Measurements from ENCODE around the gene L2HGDH.
"Not testable (repeated sequence)": the region's sequence is repeated elsewhere in the genome, so short reads cannot be mapped to it uniquely, and the experiment has no call there.

L2HGDH gene

DNA sequence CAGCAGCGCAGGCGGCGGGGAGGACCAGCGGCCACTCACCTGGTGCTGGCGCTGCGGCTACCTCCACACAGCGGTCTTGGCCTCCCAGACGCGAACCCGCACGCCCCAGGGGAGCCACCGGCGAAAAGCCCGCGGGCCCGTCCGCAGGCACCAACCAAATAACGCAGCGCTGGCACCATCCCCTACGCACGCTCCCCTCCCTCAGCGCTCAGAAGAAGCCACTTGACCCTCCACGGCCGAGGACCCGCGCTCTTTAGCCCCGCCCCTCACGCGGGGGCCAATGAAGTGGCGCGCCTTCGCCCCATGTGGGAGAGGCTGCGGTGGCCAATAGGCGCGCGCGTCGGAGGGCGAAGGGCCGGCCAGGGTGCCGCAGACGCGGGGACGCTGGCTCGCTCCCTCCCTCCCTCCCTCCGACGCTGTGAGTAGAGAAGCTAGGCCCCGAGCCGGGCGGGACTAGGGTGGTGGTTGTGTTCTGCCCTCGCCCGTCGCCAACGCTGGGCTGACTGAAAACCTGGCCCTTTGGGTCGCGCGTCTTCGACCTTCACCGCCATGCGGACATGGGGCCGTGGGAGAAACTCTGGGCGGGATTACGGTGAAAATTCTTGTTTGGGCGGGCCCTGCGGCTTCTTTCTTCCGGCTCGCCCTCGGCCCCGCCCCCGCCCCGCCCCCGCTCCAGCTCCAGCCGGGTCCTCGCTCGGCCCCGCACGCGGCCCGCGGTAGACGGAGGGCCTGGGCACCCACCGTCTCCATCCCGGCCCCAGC, at the start of gene L2HGDH, which contains the start of gene DMAC2L:
L2HGDH (minus strand) TSS at position 258 of the 762 bp plus-strand sequence; CDS start at position 179, 79 bp downstream.
DMAC2L (plus strand) TSS at position 353 of the 762 bp plus-strand sequence. CDS start 9,164 bp downstream, outside the sequence.
- DNase-seq = peak; percentile 84 to 86

DNA sequence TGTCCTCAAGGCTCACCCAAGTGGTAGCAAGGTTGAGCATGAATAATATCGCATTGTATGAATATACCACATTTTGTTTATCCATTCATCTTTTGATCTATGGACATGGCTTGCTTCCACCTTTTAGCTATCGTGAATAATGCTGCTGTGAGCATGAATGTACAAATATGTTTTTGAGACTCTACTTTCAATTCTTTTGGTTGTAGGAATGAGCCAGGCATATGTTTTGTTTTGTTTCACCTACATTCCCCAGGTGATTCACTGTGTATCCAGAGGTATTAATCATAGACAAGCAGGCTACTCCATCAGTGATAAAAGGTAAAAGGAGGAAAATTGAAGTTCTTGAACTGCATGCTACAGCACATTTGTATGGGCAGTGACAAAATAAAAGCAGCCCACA, 48.8 kb upstream of the L2HGDH start:
- no peak for DNase-seq

- no peak for DNase-seq
These were observed 48.1 kb upstream of the L2HGDH start for GRCh38 chr14:50360093-50360492.

DNA sequence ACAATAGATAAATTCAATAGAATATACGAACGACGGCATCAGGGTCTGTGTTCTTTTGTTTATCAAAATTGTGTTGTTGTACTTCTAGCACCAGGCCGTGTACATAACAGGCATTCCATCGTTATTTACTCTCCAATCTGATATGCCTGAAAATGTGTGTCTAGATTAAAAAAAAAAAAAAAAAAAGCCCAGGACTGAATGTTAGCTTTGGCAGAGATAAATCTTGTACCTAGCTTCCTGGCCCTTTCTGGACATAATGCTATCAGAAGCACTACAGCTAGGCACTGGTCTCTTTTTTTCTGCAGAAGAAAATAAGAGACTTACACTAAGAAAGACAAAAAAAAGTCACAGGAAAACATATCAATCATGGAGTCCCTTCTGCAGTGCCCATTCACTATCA, 47.6 kb upstream of the L2HGDH start:
- no peak for DNase-seq

- DNase-seq = no peak
These were observed 45.8 kb upstream of the L2HGDH start for GRCh38 chr14:50357753-50358395.

DNA sequence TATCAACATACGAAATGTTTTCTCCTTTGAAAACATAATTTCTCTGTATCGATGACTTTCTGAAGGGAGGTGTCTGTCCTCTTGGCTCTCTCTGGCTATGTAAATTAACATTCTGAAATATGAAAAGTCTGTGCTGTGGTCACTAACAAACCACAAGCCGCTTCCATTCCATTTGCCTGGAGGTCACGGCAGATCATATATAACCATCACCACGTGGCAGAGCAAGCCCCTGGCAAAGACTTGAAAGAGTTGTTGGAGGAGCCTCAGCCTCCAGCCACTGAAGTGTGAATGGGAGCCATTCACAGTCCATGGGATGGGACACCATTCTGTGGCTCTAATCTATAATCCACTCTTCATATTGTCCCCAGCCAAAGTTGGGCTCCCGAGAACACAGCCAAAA, 45.1 kb upstream of the L2HGDH start:
- no peak for DNase-seq

DNA sequence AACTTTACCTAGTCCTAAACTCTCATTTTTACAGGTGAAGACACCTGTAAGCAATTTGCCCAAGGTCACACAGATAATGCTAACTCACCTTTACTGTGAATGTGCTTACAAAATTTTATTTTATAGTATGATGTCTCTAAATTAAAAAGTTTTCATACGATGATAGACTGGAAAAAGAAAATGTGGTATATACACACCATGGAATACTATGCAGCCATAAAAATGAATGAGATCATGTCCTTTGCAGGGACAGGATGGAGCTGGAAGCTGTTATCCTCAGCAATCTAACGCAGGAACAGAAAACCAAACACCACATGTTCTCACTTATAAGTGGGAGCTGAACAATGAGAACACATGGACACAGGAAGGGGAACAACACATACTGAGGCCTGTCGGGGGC, 44.3 kb upstream of the L2HGDH start:
- DNase-seq = not testable (repeated sequence)

DNA sequence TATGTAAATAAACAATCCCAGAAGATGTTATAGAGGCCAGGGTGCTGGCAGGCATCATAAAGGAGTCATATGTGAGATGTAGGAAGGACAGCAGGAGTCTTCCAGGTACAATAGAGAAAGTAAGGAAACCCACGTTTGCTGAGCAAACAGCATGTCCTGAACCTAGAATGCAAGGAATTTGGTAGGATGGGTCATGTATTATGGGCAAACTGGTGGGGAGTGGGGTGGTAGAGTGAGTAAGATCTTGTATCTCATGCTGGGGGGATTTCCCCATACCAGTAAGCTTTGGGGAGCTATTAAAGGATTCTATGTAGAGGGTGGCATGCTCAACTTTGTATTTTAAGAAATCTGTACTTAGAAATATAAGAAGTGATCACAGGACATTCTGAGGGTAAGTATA, 43.7 kb upstream of the L2HGDH start:
- no peak for DNase-seq

DNA sequence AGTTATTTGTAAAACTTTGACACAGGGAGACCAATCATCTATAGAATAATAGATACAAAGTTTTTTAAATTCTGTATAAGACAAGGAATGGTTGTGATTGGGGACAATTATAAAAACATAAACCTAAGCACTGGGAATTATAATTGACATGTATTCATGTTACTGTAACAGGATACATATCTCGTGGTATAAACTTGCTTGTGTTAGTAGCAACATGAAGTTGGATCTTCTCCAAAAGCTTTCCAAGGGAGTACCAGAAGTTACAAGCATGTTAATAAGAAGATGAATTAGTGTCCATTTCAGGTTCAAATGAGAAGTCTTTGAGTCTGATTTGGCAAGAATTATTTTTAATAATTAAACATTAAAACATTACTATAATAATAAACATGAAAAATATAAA, 42.5 kb upstream of the L2HGDH start:
- no peak for DNase-seq

DNA sequence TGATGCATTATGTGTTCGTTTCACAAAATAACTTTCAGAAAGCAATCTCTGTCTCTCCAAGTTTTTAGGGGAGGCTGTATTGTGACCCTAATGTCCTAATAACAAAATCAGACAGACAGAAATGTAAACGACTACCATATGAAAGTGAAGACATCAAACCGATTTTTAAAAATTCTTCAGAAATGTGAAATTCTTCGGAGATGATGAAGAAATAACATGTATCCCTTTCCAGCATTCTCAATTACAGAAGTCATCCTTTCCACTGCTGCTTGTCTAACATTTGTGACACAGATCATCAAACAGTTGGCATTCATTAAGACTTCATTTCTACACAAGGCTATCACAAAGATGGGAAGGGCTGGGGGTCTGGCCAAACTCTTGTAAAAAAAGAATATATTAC, 41.1 kb upstream of the L2HGDH start:
- no peak for DNase-seq

DNA sequence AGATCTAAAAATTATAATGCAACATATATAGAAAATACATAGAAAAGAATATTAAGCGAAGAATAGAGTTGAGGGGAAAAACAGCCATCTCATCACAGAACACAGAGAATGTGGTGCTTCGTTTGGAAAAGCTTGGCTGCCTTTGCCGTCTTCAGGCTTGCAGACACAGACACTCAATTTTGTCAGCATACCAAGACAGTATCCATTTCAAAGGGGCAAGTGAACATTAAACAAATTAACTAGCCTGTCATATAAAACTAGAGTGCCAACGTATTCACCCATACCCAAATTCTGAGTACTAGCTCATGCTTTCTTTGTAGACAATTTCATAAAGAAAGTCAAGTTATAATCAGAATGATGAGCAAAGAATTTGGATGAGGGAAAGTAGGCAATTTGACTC, 40.6 kb upstream of the L2HGDH start:
- no peak for DNase-seq

- DNase-seq = no peak
These were observed 38.9 kb upstream of the L2HGDH start for GRCh38 chr14:50350975-50351374.

- no peak for DNase-seq
These were observed 36.9 kb upstream of the L2HGDH start for GRCh38 chr14:50348933-50349332.

- no peak for DNase-seq
These were observed 35.5 kb upstream of the L2HGDH start for GRCh38 chr14:50347521-50347920.

DNA sequence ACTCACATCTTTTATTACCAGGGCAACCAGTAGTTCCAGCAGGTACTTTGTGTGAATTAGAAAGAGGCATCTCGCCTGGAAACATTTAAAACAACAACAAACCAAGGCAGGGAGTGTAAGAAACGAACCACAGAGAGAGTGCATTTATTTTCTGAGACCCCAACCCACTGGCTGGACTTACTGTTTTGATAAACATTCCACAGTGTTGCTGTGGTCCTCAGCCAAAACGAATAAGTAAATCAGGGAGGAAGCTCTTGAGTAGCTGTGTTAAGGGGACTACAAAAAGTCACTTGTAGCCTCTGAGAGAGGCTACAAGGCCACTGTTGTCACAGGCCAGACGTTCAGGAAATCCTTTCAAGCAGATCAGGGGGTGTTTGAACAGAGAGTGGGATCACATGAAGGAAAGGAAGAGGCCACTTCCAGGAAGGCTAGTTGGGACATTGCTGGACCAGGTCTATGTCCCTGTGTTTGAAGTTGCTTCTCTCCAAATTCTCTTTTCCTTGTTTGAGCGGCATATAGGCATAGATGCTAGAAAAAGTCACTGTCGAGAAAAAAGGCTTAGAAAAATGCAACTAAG, 33.9 kb upstream of the L2HGDH start:
- no peak for DNase-seq

- DNase-seq = no peak
These were observed 33.0 kb upstream of the L2HGDH start for GRCh38 chr14:50344876-50345563.

DNA sequence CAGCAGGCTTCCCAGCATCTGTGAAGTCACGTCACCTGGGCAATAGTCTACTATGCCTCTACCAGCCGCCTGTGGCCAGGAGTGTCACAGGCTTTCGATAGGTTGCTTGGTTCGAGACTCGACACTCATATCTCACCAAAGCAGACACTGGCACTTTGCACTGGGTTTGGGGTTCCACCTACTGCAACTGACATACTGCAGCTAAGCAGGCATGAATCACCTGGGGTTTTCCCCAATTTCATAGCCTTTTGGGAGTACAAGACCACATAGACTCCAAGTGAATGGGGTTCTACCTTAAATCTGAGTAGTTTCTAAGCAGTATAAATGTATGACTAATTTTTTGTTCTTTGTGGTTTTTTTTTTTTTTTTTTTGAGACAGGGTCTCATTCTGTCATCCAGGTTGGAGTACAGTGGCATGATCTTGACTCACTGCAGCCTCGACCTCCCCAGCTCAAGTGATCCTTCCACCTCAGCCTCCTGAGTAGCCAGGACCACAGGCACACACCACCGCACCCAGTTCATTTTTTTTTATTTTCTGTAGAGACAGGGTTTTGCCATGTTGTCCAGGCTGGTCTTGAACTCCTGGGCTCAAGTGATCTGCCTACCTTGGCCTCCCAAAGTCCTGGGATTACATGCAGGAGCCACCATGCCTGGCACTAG, 32.2 kb upstream of the L2HGDH start:
- DNase-seq = no peak

DNA sequence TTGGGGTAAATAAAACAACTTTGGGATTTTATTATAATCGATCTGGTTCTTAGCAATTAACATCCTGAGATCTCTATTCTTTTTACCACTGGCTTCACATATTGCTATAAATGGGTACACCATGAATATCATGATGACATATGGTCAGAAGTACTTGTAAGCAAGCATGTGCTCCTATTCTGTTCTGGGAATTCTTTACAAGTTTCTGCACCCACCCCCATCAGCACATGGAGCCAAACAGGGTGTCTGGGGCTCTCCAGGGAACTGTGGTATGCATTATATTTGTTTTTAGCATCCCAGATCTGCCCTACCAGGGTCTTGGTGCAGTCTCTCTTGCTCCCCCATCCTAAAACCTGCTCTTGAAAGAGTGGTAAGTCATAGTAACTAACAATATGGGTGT, 31.4 kb upstream of the L2HGDH start:
- DNase-seq = no peak

GRCh38 chr14:50342221-50343078, 30.4 kb upstream of the L2HGDH start:
- DNase-seq = no peak

- DNase-seq = no peak
These were observed 28.9 kb upstream of the L2HGDH start for GRCh38 chr14:50340963-50341362.

DNA sequence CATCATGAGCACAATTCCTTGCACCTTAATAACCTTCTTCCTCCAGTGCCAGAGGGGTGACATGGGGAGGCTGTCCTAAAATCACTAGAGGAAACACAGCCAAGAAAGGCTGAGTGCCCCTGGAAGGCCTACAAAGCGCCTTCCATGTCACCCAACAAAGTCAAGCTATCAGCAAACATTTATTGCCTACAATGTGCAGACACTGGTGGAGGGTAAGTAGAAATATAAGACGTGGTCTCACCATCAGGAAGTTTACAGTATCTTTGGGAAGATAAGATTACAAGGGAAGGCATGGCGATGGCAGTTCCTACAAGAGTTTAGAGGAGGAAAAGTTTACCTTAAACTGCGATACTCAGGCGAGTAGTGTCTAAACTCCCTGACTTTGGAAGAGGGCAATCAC, 28.0 kb upstream of the L2HGDH start:
- DNase-seq = no peak
